Osteocyte (in vitro differentiated cells): ENCODE results near the gene SIGLEC10. TPM values are rescaled to one million over a fixed set of nuclear protein-coding genes. Genes with fewer than 3 reads are reported as not detected.
"Not testable (repeated sequence)": the region's sequence is repeated elsewhere in the genome, so short reads cannot be mapped to it uniquely, and the experiment has no call there.

Experiments
- DNase-seq: peaks from one replicate; pipeline ENCODE4 v3.0.0; 2021; ENCODE audit warnings: mixed read lengths; ENCODE audit not compliant: unreplicated experiment; ENCODE audit errors: extremely low spot score
- H3K27ac Mint-ChIP-seq: one replicate; pipeline ENCODE4 v1.8.0; 2021; ENCODE audit warnings: mild to moderate bottlenecking, mixed read lengths; ENCODE audit not compliant: unreplicated experiment
- H3K27me3 Mint-ChIP-seq: one replicate; pipeline ENCODE4 v1.8.0; 2021; ENCODE audit warnings: mixed read lengths; ENCODE audit not compliant: unreplicated experiment
- H3K36me3 Mint-ChIP-seq: one replicate; pipeline ENCODE4 v1.8.0; 2021; ENCODE audit warnings: mixed read lengths; ENCODE audit not compliant: unreplicated experiment
- H3K4me1 Mint-ChIP-seq: one replicate; pipeline ENCODE4 v1.8.0; 2021; ENCODE audit warnings: mixed read lengths; ENCODE audit not compliant: unreplicated experiment
- H3K4me3 Mint-ChIP-seq: one replicate; pipeline ENCODE4 v1.8.0; 2021; ENCODE audit warnings: mild to moderate bottlenecking, moderate library complexity, mixed read lengths; ENCODE audit not compliant: unreplicated experiment
- H3K9me3 Mint-ChIP-seq: one replicate; pipeline ENCODE4 v1.8.0; 2021; ENCODE audit warnings: mixed read lengths; ENCODE audit not compliant: unreplicated experiment
- CTCF ChIP-seq: fragments of 200-600 bp; sonication (generic); IDR thresholded peaks from 2 replicates; pipeline ENCODE4 v1.5.0; 2021; ENCODE audit warnings: antibody characterized with exemption, mild to moderate bottlenecking, moderate library complexity
- total RNA-seq: library from RNA; stranded (reverse); gene quantifications from 2 replicates; pipeline ENCODE4 v1.2.1, GENCODE V29; 2021

SIGLEC10 gene
- total RNA-seq, 1 donor from 2014 or later, result not detected

DNA sequence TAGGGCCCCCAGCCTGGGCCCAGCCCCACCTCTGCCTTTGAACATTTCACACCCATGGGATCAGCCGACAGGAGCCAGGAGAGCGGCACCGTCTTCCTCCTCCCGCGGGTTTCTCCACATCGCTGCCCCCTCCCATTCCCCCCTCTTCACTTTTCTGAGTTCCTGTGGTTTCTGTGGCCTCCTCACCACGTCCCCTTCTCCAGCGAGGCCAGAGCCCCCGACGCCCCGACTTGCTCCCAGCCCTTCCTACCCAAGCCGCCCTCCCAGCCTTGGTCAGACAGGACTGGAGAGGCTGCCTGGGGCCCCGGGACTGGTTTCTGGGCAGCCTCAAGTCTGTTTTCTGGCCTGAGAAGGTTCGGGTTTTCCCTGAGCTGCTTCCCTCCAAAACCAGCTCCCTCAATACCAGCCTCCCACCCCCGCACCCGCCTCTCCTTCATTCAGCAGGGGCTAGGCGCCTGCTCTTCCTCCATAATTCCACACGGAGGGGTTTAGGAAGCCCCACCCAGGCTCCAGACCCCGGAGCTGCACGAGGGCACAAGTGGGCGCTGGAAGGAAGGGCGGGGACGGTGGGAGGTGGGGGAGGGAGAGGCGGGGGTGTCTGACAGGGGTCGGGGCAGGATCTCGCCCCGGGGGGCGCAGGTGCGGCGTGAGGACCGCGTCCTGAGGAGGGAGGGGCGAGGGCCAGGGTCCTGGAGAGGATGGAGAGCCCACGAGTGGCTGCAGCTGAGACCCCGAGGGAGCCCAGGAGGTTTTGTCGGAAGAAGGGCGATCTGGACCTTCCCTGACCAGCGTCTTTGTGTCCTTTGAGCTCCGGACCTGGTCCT, 4.0 kb upstream of the SIGLEC10 start:
- H3K4me1 Mint-ChIP-seq, result no peaks in the 10 kb centered on the region
- H3K4me3 Mint-ChIP-seq, result no peak overlapping the region
- no peak for DNase-seq
- H3K36me3 Mint-ChIP-seq, result no peaks in the 10 kb centered on the region
- no peaks in the 10 kb centered on the region for H3K27me3 Mint-ChIP-seq
- no peak for TF ChIP-seq CTCF
- H3K9me3 Mint-ChIP-seq, result no peaks in the 10 kb centered on the region
- H3K27ac Mint-ChIP-seq, result no peak overlapping the region

- H3K27ac Mint-ChIP-seq, H3K36me3 Mint-ChIP-seq, H3K4me3 Mint-ChIP-seq, DNase-seq, H3K9me3 Mint-ChIP-seq, H3K4me1 Mint-ChIP-seq, H3K27me3 Mint-ChIP-seq: not testable (repeated sequence)
Observed at GRCh38 chr19:51420511-51420910, 3.1 kb upstream of the SIGLEC10 start.

DNA sequence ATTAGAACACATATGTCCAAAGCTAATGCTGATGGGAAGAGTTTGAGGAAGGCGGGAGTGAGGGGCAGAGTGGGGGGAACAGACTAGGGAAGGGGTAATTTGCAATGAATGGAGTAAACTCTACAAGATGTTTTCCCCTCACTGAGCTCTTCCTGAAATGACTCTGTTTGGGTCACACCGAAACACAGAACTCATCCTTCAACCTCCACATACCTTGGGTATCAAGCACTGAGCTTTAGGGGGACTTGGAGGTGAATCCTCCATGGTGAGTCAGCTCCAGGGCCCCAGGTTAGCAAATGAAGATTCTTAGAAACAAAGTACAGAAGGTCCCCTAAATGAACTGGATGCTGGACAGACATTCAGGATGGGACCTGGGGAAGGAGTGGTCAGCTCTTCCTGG, 1.3 kb upstream of the SIGLEC10 start:
- H3K36me3 Mint-ChIP-seq, result no peaks in the 10 kb centered on the region
- TF ChIP-seq CTCF, result no peak
- no peak for DNase-seq
- H3K27ac Mint-ChIP-seq, result no peak overlapping the region
- H3K9me3 Mint-ChIP-seq, result no peaks in the 10 kb centered on the region
- H3K4me1 Mint-ChIP-seq, result no peaks in the 10 kb centered on the region
- no peaks in the 10 kb centered on the region for H3K27me3 Mint-ChIP-seq
- no peak overlapping the region for H3K4me3 Mint-ChIP-seq

DNA sequence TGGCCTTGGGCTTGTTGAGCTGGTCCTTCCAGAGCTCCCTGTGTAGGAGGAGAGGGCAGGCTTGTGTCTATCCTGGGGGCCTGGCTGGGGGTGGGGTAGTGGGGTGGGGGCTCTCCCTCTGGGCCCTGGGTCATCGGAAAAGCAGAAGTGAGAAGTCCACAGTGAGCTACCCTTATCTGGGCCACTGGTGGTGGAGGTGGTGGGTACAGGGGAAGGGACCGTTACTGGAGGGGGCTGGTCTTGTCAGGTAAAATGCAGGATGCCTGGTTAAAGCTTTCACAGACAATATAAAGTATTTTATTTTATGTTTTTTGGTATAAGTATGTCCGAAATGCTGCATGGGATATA, 342 bp upstream of the SIGLEC10 start:
- Mint-ChIP-seq H3K27ac (no peak overlapping the region), H3K27me3 (no peaks in the 10 kb centered on the region), H3K9me3 (no peaks in the 10 kb centered on the region), H3K4me1 (no peaks in the 10 kb centered on the region), H3K36me3 (no peaks in the 10 kb centered on the region), H3K4me3 (no peak overlapping the region)
- DNase-seq, result no peak
- TF ChIP-seq CTCF, result no peak

DNA sequence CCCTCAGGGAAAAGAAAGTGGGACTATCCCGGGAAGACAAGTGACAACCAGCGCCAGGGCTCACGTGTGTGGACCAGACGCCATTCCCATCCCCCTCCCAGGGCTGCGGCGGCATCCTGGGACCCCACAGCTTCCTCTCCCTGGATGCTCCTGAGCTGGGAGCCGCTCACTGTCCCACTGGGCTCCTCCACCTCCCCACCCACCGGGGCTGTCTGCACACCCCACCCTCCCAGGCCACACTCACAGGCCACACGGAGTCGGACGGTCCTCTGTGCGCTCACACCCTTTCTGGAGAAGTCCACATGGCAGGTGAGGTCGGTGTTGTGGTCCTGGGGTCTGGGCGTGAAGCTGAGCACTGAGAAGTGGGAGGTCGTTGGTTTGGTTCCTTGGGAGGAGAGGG, 1.0 kb downstream of the SIGLEC10 start:
- not testable (repeated sequence) for H3K27ac Mint-ChIP-seq, H3K9me3 Mint-ChIP-seq, DNase-seq, H3K36me3 Mint-ChIP-seq, H3K27me3 Mint-ChIP-seq, H3K4me3 Mint-ChIP-seq, H3K4me1 Mint-ChIP-seq

GRCh38 chr19:51415187-51415586, 2.3 kb downstream of the SIGLEC10 start:
- Mint-ChIP-seq H3K4me3 (no peak overlapping the region), H3K4me1 (no peaks in the 10 kb centered on the region), H3K9me3 (peaks cover 3% of the 10 kb centered on the region), H3K27ac (no peak overlapping the region), H3K27me3 (no peaks in the 10 kb centered on the region), H3K36me3 (no peaks in the 10 kb centered on the region)
- TF ChIP-seq CTCF, result no peak
- DNase-seq, result no peak
